Measurements from ENCODE around the gene ABHD8.

GRCh38 chr19:17318966-17319365, 15.7 kb upstream of the ABHD8 start:
- TF ChIP-seq REST (IDR thresholded peaks at IDR 0.05; ENCODE audit: unreplicated experiment) (no peak), CTCF (conservative IDR thresholded peaks at IDR 0.05; ENCODE audit: low read depth in 2 of 2) (no peak), CREB1 (CRISPR knock-in tag; IDR thresholded peaks at IDR 0.05; ENCODE audit: low read depth) (no peak), EZH2 (IDR thresholded peaks at IDR 0.05; ENCODE audit: low read depth, unreplicated experiment) (no peak), POLR2AphosphoS5 (IDR thresholded peaks at IDR 0.05; ENCODE audit: low read depth) (no peak), EZH2phosphoT487 (IDR thresholded peaks at IDR 0.05; ENCODE audit: unreplicated experiment) (no peak), ETS1 (IDR thresholded peaks at IDR 0.05) (no peak), JUNB (IDR thresholded peaks at IDR 0.05; ENCODE audit: unreplicated experiment) (no peak)
